HUES6 (cell line): ENCODE results near the gene PHF24.
A peak's percentile ranks its signal among the peaks of the same experiment; 100 is the strongest.
"Not testable (repeated sequence)": the region's sequence is repeated elsewhere in the genome, so short reads cannot be mapped to it uniquely, and the experiment has no call there.

ENCODE experiments used
- H3K27ac ChIP-seq: 2 replicates; pipeline ENCODE4 v1.7.0; 2013; ENCODE audit warnings: low read depth, mild to moderate bottlenecking, low read length, inconsistent platforms
- H3K27me3 ChIP-seq: 2 replicates; pipeline ENCODE4 v1.6.1; 2013; ENCODE audit warnings: low read length; ENCODE audit not compliant: control insufficient read depth, insufficient read depth
- H3K36me3 ChIP-seq: 2 replicates; pipeline ENCODE4 v1.6.1; 2013; ENCODE audit warnings: low read length; ENCODE audit not compliant: control insufficient read depth, insufficient read depth
- H3K4me1 ChIP-seq: 2 replicates; pipeline ENCODE4 v1.6.1; 2013; ENCODE audit warnings: low read length; ENCODE audit not compliant: control insufficient read depth, insufficient read depth
- H3K4me3 ChIP-seq: 2 replicates; pipeline ENCODE4 v1.5.1; 2013; ENCODE audit warnings: low read depth, low read length
- H3K9ac ChIP-seq: one replicate; pipeline ENCODE4 v1.6.1; 2013; ENCODE audit warnings: mild to moderate bottlenecking, low read length
- H3K9me3 ChIP-seq: 2 replicates; pipeline ENCODE4 v1.6.1; 2013; ENCODE audit warnings: low read depth, low read length; ENCODE audit not compliant: control insufficient read depth, insufficient read depth

Gene PHF24

GRCh38 chr9:34957492-34958410 is at the start of gene PHF24:
Gene PHF24, plus strand, starts transcription at chr9:34958285. Its CDS starts 13,014 bp downstream, at chr9:34971299.
- Histone ChIP-seq H3K4me1 (peaks cover 7% of the 10 kb centered on the region; the same call in 1 of the 2 replicates), H3K36me3 (no peaks in the 10 kb centered on the region), H3K27me3 (peaks cover 55% of the 10 kb centered on the region), H3K9ac (no peak within 1 kb of the TSS), H3K27ac (no peak within 1 kb of the TSS), H3K4me3 (peak within 1 kb of the TSS; percentile 58), H3K9me3 (no peaks in the 10 kb centered on the region)

GRCh38 chr9:34927061-34927460 is 31.0 kb upstream of the PHF24 start:
- H3K27me3 ChIP-seq, result no peaks in the 10 kb centered on the region
- H3K36me3 ChIP-seq, result no peaks in the 10 kb centered on the region
- H3K4me1 ChIP-seq, result no peaks in the 10 kb centered on the region
- H3K9ac ChIP-seq, result no peak overlapping the region
- no peak overlapping the region for H3K27ac ChIP-seq
- no peak overlapping the region for H3K4me3 ChIP-seq
- no peaks in the 10 kb centered on the region for H3K9me3 ChIP-seq

DNA sequence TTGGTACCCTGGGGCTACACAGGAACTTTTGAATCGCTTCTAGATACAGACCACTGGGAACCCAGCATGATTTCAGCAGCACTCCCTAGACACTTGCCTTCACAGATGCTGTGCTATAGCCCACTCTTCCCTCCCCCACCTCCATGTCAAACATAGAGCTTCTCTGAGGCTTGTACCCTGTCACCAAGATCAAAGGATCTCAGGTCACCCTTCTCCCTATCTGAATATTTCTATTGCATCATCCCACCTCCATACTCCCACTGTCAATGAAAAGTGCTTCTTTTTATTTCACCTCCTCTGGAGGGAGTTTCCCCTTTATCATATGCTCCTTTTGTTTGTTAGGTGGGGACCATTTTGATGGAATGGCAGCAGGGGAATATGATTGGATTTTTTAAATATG is 29.2 kb upstream of the PHF24 start:
- no peaks in the 10 kb centered on the region for H3K4me1 ChIP-seq
- H3K9ac ChIP-seq, result no peak overlapping the region
- no peaks in the 10 kb centered on the region for H3K36me3 ChIP-seq
- no peaks in the 10 kb centered on the region for H3K9me3 ChIP-seq
- H3K27me3 ChIP-seq, result no peaks in the 10 kb centered on the region
- no peak overlapping the region for H3K4me3 ChIP-seq
- no peak overlapping the region for H3K27ac ChIP-seq

DNA sequence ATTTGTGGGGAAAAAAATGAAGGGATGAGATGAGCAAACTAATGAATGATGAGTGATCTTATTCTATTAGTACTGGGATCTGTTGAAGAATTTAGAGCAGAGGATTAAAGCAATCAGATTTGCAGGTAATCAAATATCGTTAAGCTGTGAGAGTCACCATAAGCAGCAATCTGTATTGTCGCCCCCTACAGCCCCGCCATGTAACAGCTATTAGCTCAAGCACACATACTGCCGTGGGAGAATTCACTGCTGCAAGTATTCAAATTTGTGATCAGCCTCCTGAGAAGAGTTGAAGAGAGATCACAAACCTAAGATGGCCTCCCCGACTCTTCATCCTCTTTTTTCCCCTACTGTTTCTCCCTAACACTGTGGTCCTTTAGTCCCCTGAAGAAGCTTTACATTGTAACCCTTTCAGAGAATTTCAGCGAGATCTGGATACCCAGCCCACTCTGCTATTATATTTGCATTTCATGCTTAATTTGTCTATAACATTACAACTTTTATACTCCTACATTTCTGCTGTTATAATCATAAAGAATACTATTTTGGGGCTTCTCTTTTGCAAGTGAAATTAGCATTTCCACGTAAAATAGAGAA is 28.5 kb upstream of the PHF24 start:
- H3K9ac ChIP-seq, result no peak overlapping the region

GRCh38 chr9:34939989-34940388 is 18.1 kb upstream of the PHF24 start:
- not testable (repeated sequence) for H3K9me3 ChIP-seq, H3K9ac ChIP-seq, H3K27me3 ChIP-seq, H3K27ac ChIP-seq, H3K4me1 ChIP-seq, H3K36me3 ChIP-seq, H3K4me3 ChIP-seq

More for the DNA sequence above, 28.5 kb upstream of the PHF24 start:
- H3K4me3 ChIP-seq, result no peak overlapping the region
- no peaks in the 10 kb centered on the region for H3K36me3 ChIP-seq
- no peaks in the 10 kb centered on the region for H3K9me3 ChIP-seq
- no peak overlapping the region for H3K27ac ChIP-seq
- no peaks in the 10 kb centered on the region for H3K27me3 ChIP-seq
- no peaks in the 10 kb centered on the region for H3K4me1 ChIP-seq

DNA sequence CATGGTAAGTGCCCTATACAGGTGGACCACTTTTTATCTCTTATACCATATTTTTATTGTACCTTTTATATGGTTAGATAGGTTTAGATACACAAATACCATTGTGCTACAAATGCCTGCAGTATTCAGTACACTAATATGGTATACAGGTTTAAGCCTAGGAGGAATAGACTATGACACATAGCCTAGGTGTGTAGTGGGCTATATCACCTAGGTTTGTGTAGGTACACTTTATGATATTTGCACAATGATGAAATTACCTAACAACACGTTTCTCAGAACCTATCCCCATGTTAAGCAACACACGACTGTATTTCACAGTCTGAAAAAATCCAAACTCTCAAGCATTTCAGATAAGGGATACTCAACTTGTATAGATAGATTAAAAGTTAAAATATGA is 9.6 kb upstream of the PHF24 start:
- Histone ChIP-seq H3K4me3 (no peak overlapping the region), H3K27ac (no peak overlapping the region), H3K9me3 (no peaks in the 10 kb centered on the region), H3K27me3 (peaks cover 11% of the 10 kb centered on the region), H3K4me1 (no peaks in the 10 kb centered on the region), H3K9ac (no peak overlapping the region), H3K36me3 (no peaks in the 10 kb centered on the region)

GRCh38 chr9:34954225-34954624 is 3.9 kb upstream of the PHF24 start:
- H3K9ac ChIP-seq, result no peak overlapping the region
- H3K27me3 ChIP-seq, result peaks cover 45% of the 10 kb centered on the region
- no peaks in the 10 kb centered on the region for H3K36me3 ChIP-seq
- H3K9me3 ChIP-seq, result no peaks in the 10 kb centered on the region
- H3K4me1 ChIP-seq, result no peaks in the 10 kb centered on the region
- H3K4me3 ChIP-seq, result no peak overlapping the region
- H3K27ac ChIP-seq, result no peak overlapping the region

DNA sequence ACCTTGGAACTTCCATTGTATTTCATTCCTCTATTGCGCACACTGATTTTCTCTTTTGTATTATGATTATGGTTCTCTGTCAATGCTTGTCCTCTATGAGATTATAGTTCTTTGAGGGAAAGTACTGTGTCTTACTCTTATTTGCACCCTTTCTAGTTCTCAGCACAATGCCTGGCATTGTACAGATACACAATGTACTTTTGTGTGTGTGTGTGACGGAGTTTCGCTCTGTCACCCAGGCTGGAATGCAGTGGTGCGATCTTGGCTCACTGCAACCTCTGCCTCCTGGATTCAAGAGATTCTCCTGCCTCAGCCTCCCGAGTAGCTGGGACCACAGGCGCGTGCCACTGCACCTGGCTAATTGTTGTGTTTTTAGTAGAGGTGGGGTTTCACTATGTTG is 2.0 kb upstream of the PHF24 start:
- H3K36me3 ChIP-seq, H3K9ac ChIP-seq, H3K9me3 ChIP-seq, H3K4me3 ChIP-seq, H3K27ac ChIP-seq, H3K4me1 ChIP-seq: not testable (repeated sequence)
- H3K27me3 ChIP-seq, result peaks cover 60% of the 10 kb centered on the region

GRCh38 chr9:34956648-34957047 is 1.4 kb upstream of the PHF24 start:
- Histone ChIP-seq H3K36me3 (no peaks in the 10 kb centered on the region), H3K9ac (no peak overlapping the region), H3K27me3 (peaks cover 57% of the 10 kb centered on the region), H3K9me3 (no peaks in the 10 kb centered on the region), H3K4me3 (no peak overlapping the region), H3K4me1 (0 out of 2 replicates have a peak, but pooled peaks cover 1% of the 10 kb centered on the region), H3K27ac (no peak overlapping the region)

- H3K27me3 ChIP-seq, result peaks cover 55% of the 10 kb centered on the region
- H3K4me3 ChIP-seq, result peak overlapping the region; percentile 55
These were observed 412 bp downstream of the PHF24 start for GRCh38 chr9:34958411-34958982.

GRCh38 chr9:34959461-34959860 is 1.4 kb downstream of the PHF24 start:
- Histone ChIP-seq H3K9me3 (no peaks in the 10 kb centered on the region), H3K27ac (no peak overlapping the region), H3K4me1 (peaks cover 17% of the 10 kb centered on the region; the same call in 1 of the 2 replicates), H3K4me3 (no peak overlapping the region), H3K36me3 (no peaks in the 10 kb centered on the region), H3K27me3 (peaks cover 55% of the 10 kb centered on the region), H3K9ac (no peak overlapping the region)

More at GRCh38 chr9:34958411-34958982, 412 bp downstream of the PHF24 start:
- H3K4me1 ChIP-seq, result peaks cover 14% of the 10 kb centered on the region; the same call in 1 of the 2 replicates
- H3K9me3 ChIP-seq, result no peaks in the 10 kb centered on the region
- no peaks in the 10 kb centered on the region for H3K36me3 ChIP-seq
- H3K27ac ChIP-seq, result no peak overlapping the region
- H3K9ac ChIP-seq, result no peak overlapping the region
